NCI-H748 (cell line): ENCODE results near the gene FRMPD3.
"Not testable (repeated sequence)": the region's sequence is repeated elsewhere in the genome, so short reads cannot be mapped to it uniquely, and the experiment has no call there.

Experiments used
- DNase-seq: peaks from one replicate; lab custom pipeline; 2025; ENCODE audit not compliant: unreplicated experiment; lab: John Stamatoyannopoulos, UW

The FRMPD3 gene

DNA sequence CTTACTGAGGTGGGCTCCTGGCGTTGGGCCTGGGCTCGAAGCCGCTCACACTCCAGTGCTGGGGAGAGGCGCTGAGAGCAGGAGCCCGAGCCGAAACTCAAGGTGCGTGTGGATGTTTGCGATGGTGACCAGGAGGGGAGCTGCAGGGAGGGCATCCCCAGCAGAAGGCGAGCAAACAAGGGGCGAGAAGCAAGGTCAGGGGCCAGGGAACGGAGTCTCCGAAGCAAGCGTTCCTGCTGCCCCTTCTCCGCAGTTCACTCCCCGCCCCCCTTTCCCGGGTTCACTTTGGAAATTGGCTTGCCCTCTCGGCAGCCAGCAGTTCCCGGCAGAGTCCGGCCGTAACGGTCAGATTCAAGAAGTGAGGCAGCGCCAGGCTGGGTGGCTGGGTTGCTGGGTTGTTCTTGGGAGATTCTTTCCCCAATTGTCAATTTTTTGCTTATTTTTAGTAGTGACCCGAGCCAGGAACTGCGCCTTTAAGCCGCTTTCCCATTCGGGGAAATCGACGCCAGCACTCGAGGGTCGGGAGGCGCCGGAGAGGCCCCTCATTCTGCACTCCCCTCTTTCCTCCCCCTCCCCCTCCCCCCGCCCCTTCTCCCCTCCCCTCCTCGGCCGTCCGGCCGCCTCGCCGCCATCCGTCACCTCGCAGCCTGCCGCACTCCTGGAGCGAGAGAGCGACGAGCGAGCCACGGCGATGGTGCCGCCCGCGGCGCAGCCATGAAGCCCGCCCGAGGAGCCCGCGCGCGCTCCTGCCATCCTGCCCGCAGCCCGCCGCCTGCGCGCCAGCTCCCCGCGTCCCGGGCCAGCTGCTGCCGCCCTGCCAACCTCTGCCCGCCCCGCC lies at the start of gene FRMPD3:
TSS of gene FRMPD3 (plus strand) at position 655 of the 838 bp plus-strand sequence. CDS start 76,937 bp downstream, outside the sequence.
- DNase-seq = peak; percentile 61

DNA sequence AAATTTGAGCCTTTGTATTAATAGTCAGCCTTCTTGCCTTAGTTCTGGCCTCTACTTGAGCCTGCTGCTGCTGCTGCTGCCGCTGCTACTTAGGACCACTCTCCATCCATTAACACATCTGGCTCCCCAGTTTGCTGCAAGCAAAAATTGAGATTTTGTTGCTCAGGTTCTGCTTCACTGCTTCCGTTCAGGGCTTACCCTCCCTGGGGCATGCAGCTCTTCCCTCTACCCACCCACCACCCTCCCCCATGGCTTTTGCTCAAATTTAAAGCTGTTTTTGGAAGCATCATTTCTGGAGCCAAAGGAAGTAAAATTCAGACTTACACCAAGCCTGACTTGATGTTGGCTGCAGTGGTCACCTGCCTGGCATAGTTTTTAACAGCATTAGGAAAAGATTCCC lies 28.9 kb upstream of the FRMPD3 start:
- no peak for DNase-seq

- DNase-seq = peak; percentile 44
These were observed 28.1 kb upstream of the FRMPD3 start for GRCh38 chrX:107421337-107421861.

DNA sequence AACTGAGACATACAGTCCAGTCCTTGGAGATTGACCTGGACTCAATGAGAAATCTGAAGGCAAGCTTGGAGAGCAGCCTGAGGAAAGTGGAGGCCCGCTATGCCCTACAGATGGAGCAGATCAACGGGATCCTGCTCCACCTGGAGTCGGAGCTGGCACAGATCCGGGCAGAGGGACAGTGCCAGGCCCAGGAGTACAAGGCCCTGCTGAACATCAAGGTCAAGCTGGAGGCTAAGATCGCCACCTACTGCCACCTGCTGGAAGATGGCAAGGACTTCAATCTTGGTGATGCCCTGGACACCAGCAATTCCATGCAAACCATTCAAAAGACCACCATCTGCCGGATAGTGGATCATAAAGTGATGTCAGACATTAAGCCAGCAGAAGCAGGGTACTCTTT lies 20.4 kb upstream of the FRMPD3 start:
- DNase-seq = peak; percentile 66

GRCh38 chrX:107440187-107440586 lies 9.3 kb upstream of the FRMPD3 start:
- DNase-seq = no peak

DNA sequence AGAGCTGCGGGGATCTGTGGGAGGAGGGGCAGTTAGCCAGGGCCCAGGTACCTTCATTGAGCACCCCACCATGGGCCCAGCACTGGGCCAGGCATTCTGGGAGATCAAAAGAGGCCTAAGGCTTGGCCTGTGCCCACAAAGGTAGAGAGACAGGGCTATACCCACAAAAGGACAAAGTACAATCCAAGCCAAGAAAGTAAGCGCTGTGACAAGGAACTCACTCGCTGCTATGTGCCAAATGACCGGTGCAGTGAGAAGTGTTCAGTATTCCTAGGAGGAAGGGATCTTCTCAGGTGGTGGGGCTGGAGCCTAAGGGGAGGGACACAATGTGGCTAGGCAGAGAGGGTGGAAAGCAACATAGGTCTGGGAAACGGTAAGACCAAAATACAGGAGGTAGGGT lies 8.8 kb upstream of the FRMPD3 start:
- no peak for DNase-seq

DNA sequence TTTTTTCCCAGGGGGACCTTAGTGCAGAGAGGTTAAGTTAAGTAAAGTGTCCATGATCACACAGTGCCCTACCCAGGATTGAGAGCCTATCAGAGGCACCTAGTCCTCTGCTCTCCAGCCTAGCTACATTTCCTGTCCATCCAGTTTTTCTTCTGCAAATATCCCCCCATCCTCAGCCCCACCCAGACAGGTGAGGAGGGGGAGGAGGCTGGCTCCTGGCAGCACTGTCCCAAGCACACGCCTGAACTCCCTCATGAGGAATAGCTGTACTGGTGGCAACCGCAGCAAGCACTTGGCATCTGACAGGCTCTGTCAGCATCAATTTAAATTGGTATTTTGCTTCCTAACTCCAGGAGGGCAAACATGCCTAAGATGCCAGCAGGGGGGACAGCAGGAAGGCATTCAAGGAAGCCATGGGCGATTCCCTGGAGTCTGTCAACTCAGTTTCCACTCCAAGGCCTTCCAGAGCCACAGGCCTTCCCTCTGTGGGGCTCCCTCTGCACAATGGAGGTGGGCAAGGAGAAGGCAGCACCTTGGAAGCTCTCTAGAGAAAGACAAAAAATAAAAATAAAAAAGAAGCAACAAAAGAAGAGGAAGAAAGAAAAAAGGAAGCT lies 6.4 kb upstream of the FRMPD3 start:
- peak; percentile 74 for DNase-seq

DNA sequence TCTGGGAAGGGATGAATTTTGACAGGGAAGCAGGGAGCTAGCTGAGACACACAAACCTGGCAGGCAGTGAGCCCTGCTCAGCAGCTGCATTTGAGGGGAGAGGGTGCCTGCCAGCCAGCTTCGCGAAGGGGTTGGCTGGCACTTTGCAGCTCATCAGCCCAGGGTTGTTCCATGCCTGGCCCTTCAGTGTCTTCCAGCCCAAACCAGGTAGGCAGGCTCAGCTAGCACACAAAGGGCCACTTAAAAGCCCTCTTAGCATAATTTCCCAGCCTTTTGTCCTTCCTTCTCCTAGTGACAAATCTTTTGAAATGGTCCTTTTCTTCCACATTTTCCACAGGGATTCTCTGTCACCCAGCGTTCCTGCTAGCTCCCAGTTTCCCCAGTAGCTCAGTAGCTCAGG lies 4.3 kb upstream of the FRMPD3 start:
- DNase-seq = peak; percentile 5

DNA sequence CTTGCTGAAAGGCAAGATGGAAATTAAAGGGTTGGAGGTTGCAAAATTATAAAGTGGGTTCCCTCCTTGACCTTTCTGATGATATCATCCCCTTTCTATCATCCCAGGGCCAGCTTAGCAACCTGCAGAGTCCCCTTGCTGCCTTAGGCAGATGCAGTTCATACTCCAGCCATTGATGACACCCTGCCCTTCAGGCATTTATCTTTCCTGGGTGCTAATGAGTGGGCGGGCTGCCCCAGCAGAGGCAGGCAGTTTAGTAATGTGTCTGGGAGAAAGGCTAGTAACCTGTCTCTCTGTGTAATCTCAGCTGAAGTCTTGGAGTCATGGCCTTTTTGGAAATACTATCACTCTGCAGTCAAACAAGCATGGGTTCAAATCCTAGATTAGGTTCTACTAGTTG lies 3.8 kb upstream of the FRMPD3 start:
- no peak for DNase-seq

DNA sequence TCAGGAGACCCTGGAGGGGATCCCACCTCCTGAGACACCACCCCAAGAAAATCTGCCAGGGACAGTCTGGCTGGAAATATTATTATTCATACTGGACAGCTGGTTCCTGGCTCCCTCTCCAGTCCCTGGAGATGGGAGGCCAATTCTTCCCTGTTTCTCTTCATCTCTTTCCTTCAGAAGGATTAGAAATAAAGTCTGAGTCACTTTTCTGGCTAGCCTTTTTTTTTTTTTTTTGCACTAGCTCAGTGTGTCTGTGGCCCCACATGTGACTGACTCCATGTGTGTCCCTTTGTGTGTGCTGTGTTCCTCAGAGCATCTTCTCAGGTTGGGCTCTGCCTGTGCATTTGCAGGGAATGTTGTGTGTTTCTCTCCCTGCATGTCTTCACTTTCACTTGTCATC lies 1.8 kb upstream of the FRMPD3 start:
- no peak for DNase-seq

DNA sequence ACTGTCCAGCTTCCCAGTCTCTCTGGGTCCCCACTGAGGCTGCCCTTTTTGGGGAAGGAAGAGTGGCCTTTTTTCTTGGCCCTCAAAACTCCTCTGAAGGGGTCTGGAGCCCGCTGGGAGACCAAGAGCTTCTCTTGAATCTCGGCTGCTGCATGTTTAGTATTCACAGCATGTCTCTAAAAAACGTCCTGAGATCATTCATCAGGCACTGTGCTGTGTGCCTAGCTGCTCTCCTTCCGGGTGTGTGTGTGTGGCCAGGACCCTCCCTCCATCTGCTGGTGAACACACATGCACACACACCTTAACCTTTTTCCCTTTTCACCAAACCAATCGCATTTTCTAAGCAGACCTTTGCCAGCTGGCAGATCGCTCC lies 841 bp upstream of the FRMPD3 start:
- DNase-seq = no peak

DNA sequence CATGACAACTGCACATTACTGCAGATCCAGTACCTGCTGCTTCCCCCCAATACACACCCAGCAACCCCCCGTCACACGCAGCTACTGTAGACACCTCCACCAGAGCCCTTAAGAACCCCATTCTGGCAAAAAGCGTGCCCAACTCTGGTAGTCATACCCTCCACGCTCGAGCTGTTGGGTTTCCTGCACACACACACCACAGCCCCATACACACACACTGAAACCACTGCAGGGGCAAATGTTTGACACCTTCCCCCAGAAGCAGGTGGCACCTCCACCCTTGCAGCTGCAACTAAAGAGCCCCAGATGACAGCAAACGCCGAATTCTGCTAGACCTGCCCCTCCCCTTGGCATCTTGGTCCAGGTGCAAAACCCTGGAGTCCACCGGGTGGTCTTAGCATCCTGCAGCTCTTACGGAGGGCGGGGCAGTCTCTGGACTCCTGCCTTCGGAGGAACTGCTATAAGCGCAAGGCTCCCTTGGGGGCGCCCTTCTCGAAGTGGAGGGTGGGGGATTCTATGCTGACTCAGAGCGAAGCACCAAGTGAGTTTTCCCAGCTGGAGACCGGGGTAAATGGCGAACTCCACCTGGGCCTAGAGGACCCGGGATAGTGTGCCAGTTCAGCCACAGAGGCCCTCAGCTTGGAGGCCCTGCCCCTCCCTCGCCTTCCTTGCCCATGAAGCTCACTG lies 1.5 kb downstream of the FRMPD3 start:
- peak; percentile 73 for DNase-seq

GRCh38 chrX:107451731-107452130 lies 2.3 kb downstream of the FRMPD3 start:
- DNase-seq = no peak

DNA sequence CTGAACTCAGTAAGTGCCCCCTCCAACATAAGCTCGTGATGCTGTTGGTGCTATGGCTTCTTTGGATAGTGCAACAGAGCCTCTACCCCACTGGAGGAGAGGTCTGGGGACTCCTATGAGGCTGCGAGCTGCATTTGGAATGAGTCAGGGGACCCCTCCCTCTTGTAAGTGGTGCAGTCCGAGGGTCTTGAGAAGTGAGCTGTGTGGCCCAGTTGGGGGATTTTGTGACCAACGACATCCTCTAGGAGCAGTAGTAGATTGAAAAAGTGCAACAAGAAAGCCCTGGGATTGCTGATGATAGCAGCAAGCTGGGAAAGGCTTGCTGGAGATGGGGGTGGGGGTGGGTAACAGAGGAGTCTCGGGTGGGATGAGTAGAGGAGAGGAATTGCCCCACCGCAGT lies 3.1 kb downstream of the FRMPD3 start:
- no peak for DNase-seq

DNA sequence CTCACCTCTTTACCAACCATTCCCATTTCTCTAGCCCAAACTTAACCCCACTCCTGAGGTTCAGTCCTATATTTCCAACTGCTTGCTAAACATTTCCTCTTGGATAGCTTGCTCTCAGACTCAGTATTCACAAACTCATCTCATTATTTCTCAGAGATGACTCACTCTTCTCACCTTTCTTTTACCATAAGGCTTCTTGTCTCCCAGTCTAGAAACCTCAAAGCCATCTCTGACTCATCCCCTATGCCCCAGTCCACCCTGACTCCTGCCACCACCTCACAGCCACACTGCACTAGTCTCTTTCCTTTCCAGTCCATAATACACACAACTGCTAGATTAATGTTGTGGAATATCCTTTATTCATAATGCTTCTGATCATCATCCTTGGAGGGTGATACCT lies 4.8 kb downstream of the FRMPD3 start:
- no peak for DNase-seq

GRCh38 chrX:107457289-107457688 lies 7.8 kb downstream of the FRMPD3 start:
- no peak for DNase-seq

GRCh38 chrX:107465932-107466620 lies 16.6 kb downstream of the FRMPD3 start:
- no peak for DNase-seq

DNA sequence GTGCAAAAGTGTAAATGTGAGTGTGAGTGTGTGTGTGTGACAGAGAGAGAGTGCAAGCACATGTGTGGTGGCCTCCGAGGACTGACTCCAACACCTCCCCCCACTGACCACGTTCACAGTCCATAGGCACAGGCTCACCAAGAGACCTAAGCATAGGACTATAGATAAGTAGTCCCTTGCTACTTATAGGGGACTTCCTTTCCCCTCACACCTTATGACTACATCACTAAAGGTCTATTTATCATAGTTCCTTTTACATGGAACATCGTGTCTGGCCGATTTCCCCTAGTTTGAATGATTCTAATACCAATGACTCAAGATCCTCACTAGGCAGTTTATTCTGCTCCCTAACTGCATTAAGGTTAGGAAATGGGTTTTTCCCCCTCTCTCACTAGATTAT lies 17.8 kb downstream of the FRMPD3 start:
- DNase-seq = no peak

DNA sequence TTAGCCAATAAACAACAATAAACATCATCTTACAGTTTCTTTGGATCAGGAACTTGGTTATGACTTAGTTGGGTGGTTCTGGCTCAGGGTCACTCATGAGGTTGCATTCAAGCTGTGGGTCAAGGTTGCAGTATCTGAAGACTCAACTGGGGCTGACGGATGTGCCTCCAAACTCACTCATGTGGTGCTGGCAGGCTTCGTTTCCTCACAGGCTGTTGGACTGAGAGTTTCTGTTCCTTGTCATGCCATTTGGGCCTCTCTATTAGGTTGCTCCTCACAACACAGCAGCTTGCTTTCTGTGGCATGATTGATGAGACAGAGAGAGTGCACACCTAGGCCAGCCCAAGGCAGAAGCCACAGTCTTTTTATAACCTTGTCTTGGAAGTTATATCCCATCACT lies 20.7 kb downstream of the FRMPD3 start:
- no peak for DNase-seq

DNA sequence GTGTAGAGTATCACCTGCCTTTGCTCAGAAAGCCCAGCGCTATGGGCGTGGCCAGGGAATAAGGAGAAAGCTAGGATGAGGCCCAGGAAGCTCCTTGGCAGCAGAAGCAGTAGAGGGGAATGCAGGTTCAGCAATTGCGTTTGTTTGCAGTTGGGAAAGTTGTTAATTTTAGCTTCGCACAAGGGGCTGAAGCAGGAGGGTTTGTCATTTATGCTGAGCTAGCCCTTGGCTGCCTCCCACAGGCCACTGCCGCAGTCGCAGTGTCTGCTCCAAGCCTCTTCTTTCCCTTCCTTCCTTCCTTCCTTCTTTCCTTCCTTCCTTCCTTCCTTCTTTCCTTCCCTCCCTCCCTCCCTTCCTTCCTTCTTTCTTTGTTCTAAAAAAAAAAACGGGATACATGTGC lies 21.5 kb downstream of the FRMPD3 start:
- DNase-seq = no peak

DNA sequence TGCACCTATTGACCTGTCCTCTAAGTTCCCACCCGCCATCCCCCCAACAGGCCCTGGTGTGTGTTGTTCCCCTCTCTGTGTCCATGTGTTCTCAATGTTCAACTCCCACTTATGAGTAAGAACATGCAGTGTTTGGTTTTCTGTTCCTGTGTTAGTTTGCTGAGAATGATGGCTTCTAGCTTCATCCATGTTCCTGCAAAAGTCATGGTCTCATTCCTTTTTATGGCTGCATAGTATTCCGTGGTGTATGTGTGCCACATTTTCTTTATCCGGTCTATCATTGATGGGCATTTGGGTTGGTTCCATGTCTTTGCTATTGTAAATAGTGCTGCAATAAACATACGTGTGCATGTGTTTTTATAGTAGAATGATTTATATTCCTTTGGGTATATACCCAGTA lies 22.0 kb downstream of the FRMPD3 start:
- DNase-seq = not testable (repeated sequence)
